IMR-90 (cell line): ENCODE data around the gene HTATSF1. TPM values are rescaled to one million over a fixed set of nuclear protein-coding genes. Genes with fewer than 3 reads are reported as not detected.

Experiments used
- ATAC-seq: fragments of 200-7000 bp; cut with Tn5 transposase; 2 replicates; pipeline ENCODE4 v1.9.1; 2020; ENCODE audit warnings: low read depth, mild to moderate bottlenecking, moderate library complexity
- BruUV-seq: library from RNA; stranded (reverse); fragments of 400-500 nt; replicated peaks from 2 replicates; lab custom pipeline; 2021; lab: Mats Ljungman, UMichigan
- CTCF ChIA-PET: fragments of 300-600 bp; formaldehyde crosslinking; extraction: SDS; loops from one replicate; lab custom pipeline; 2021; ENCODE audit warnings: antibody characterized with exemption; lab: Yijun Ruan, JAX
- POLR2A ChIA-PET: fragments of 300-600 bp; sonication (Branson Sonifier 250); formaldehyde crosslinking; loops from one replicate; lab custom pipeline; 2022; ENCODE audit warnings: antibody characterized with exemption; ENCODE audit not compliant: unreplicated experiment; lab: Charles Lee
- DNase-seq: peaks from one replicate; pipeline ENCODE4 v3.0.0; 2013
- H2AFZ ChIP-seq: replicated peaks from 2 replicates; pipeline ENCODE3; 2013; ENCODE audit warnings: low read length, mild to moderate bottlenecking; ENCODE audit not compliant: poor library complexity
- H2AK5ac ChIP-seq: 2 replicates; pipeline ENCODE4 v1.6.1; 2013; ENCODE audit warnings: low read depth, low read length, inconsistent platforms
- H2AK9ac ChIP-seq: replicated peaks from 2 replicates; pipeline ENCODE3; 2013; ENCODE audit warnings: mild to moderate bottlenecking, low read depth, low read length, moderate library complexity; ENCODE audit not compliant: poor library complexity
- H2BK120ac ChIP-seq: 2 replicates; pipeline ENCODE4 v1.6.1; 2013; ENCODE audit warnings: low read depth, low read length, inconsistent platforms
- H2BK15ac ChIP-seq: 3 replicates; pipeline ENCODE4 v1.6.1; 2013; ENCODE audit warnings: low read depth, low read length, inconsistent platforms
- H2BK20ac ChIP-seq: 2 replicates; pipeline ENCODE4 v1.6.1; 2013; ENCODE audit warnings: low read depth, mild to moderate bottlenecking, inconsistent platforms, low read length, moderate library complexity
- H2BK5ac ChIP-seq: 2 replicates; pipeline ENCODE4 v1.6.1; 2013; ENCODE audit warnings: mild to moderate bottlenecking, low read depth, low read length, inconsistent platforms; ENCODE audit not compliant: poor library complexity, severe bottlenecking
- H3K14ac ChIP-seq: replicated peaks from 2 replicates; pipeline ENCODE4 v1.6.1; 2013; ENCODE audit warnings: low read depth, low read length, inconsistent platforms
- H3K18ac ChIP-seq: 2 replicates; pipeline ENCODE4 v1.6.1; 2013; ENCODE audit warnings: low read depth, low read length, control low read depth
- H3K23ac ChIP-seq: 2 replicates; pipeline ENCODE4 v1.6.1; 2013; ENCODE audit warnings: low read depth, low read length, inconsistent platforms
- H3K27ac ChIP-seq: 2 replicates; pipeline ENCODE4 v1.5.1; 2013; ENCODE audit warnings: mild to moderate bottlenecking, control low read depth, low read length; ENCODE audit not compliant: insufficient read depth
- H3K27me3 ChIP-seq: 2 replicates; pipeline ENCODE4 v1.6.1; 2013; ENCODE audit warnings: low read length; ENCODE audit not compliant: control insufficient read depth, insufficient read depth
- H3K36me3 ChIP-seq: 2 replicates; pipeline ENCODE4 v1.6.1; 2013; ENCODE audit warnings: low read length, mixed read lengths; ENCODE audit not compliant: control insufficient read depth, insufficient read depth
- H3K4ac ChIP-seq: 2 replicates; pipeline ENCODE4 v1.6.1; 2013; ENCODE audit warnings: low read depth, low read length, inconsistent platforms
- H3K4me1 ChIP-seq: 2 replicates; pipeline ENCODE4 v1.6.1; 2013; ENCODE audit warnings: low read length, mixed read lengths; ENCODE audit not compliant: control insufficient read depth, insufficient read depth
- H3K4me2 ChIP-seq: 2 replicates; pipeline ENCODE4 v1.6.1; 2013; ENCODE audit warnings: low read depth, mild to moderate bottlenecking, control low read depth, low read length, moderate library complexity
- H3K4me3 ChIP-seq: 2 replicates; pipeline ENCODE4 v1.5.1; 2013; ENCODE audit warnings: low read depth, mild to moderate bottlenecking, control low read depth, low read length, moderate library complexity; ENCODE audit not compliant: insufficient read depth
- H3K56ac ChIP-seq: 2 replicates; pipeline ENCODE4 v1.6.1; 2013; ENCODE audit warnings: low read length, inconsistent platforms; ENCODE audit not compliant: insufficient read depth; ENCODE audit errors: extremely low read depth
- H3K79me1 ChIP-seq, 2 experiments: 2 replicates each; pipeline ENCODE4 v1.6.1; 2013; ENCODE audit warnings: low read length in 2 of 2, inconsistent platforms in 1 of 2, low read depth in 1 of 2
- H3K9ac ChIP-seq: 2 replicates; pipeline ENCODE4 v1.6.1; 2013; ENCODE audit warnings: low read depth, low read length, control low read depth
- H3K9me1 ChIP-seq: 2 replicates; pipeline ENCODE4 v1.6.1; 2013; ENCODE audit warnings: low read length, inconsistent platforms; ENCODE audit not compliant: insufficient read depth
- H3K9me3 ChIP-seq: 2 replicates; pipeline ENCODE4 v1.6.1; 2013; ENCODE audit warnings: low read length; ENCODE audit not compliant: control insufficient read depth, insufficient read depth
- H4K20me1 ChIP-seq: 2 replicates; pipeline ENCODE4 v1.6.1; 2013; ENCODE audit warnings: low read length, inconsistent platforms; ENCODE audit not compliant: insufficient read depth
- H4K5ac ChIP-seq: 2 replicates; pipeline ENCODE4 v1.6.1; 2013; ENCODE audit warnings: mild to moderate bottlenecking, low read depth, low read length, control low read depth
- H4K8ac ChIP-seq, 2 experiments: 2 replicates each; pipeline ENCODE4 v1.6.1; 2013; ENCODE audit warnings: low read depth in 2 of 2, low read length in 2 of 2, control low read depth in 1 of 2, inconsistent platforms in 1 of 2
- H4K91ac ChIP-seq: 2 replicates; pipeline ENCODE4 v1.6.1; 2013; ENCODE audit warnings: low read depth, low read length, inconsistent platforms; ENCODE audit not compliant: insufficient read depth
- POLR2A ChIP-seq: IDR thresholded peaks from 2 replicates; pipeline ENCODE4 v1.6.1; 2012; ENCODE audit warnings: mild to moderate bottlenecking, low read depth, low read length
- RFX5 ChIP-seq: IDR thresholded peaks from 2 replicates; pipeline ENCODE4 v1.8.0; 2012; ENCODE audit warnings: low read depth, mild to moderate bottlenecking, low read length, moderate library complexity
- WGBS, 2 experiments: methylation state at CpG; one replicate each; pipeline versions ENCODE4 v1.1.5 to v1.1.7; 2013; ENCODE audit warnings: missing lambda C conversion rate in 2 of 2; ENCODE audit not compliant: insufficient read length in 1 of 2; ENCODE audit errors: extremely low coverage in 2 of 2; 5-methylcytosine and 5-hydroxymethylcytosine counted together
- dilution Hi-C: fragments of 300-500 bp; cut with HindIII; formaldehyde crosslinking; loops from one replicate; pipeline ENCODE4 v1.14.3; 2018; ENCODE audit warnings: low sequenced_read_pairs; ENCODE audit not compliant: unreplicated experiment
- in situ Hi-C: fragments of 300-500 bp; cut with MboI; formaldehyde crosslinking; loops from 3 replicates; pipeline ENCODE4 v1.14.3; 2019; ENCODE audit warnings: low sequenced_read_pairs, inconsistent platforms, mixed read lengths
- intact Hi-C: fragments of 100-400 bp; cut with micrococcal nuclease; formaldehyde crosslinking; loops from 2 replicates; pipeline ENCODE4 v1.10.0; 2022
- polyA plus RNA-seq, 3 experiments: library from polyadenylated mRNA; depleted of rRNA; stranded (reverse); fragments of >200 nt; gene quantifications; 2 replicates each; pipeline ENCODE4 v1.2.3, GENCODE V29; 2012; ENCODE audit warnings: low replicate concordance in 1 of 3
- total RNA-seq: library from RNA; depleted of rRNA; stranded (reverse); fragments of >200 nt; gene quantifications from 2 replicates; pipeline ENCODE4 v1.2.3, GENCODE V29; 2012

Gene HTATSF1
- total and polyA plus RNA-seq, 2 of the 4 experiments (the other 2 are of a cell fraction): 6.8 to 19.0 TPM

DNA sequence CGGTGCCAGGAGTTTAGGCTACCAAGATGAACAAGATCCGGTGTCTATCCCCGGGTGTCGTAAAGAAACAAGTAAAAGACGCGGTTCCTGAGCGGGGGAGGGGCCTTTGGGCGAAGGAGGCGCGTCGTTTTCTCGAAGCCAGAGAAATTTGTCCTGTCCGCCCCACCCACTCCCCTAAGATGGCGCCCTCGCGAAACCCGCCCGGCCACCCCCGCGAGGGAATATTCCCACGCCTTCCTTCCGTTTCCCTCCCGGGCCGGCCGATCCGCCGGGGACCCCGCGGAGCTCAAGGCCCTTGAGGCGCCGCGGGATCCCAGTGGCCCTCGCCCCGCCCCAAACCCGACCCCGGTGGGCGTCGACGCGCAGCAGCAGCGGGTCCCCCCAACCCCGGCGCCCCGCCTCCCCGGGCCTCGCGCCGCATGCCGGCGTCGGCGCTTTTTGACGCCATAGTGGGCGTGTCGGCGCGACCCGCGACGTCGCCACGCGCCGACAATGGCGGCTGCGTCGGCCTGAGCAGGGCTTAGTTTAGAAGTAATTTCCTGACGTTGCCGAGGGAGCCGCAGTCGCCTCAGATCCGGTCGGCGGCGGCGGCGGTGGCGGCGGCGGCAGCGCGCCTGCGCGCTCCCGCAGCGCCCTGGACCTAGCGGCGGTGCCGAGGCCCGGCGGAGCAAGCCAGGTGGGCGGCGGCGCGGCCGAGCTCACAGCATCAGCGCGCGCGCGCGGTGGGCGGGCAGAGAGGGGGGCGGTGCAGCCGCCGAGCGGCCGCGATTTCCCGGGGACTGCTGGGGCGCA, 432 bp upstream of the HTATSF1 start:
- Histone ChIP-seq H4K5ac (peak overlapping the region; percentile 71), H3K14ac (no peak overlapping the region), H3K4me1 (no peaks in the 10 kb centered on the region), H3K27ac (peak overlapping the region; percentile 83), H3K4me3 (peak overlapping the region; percentile 89), H3K9me3 (no peaks in the 10 kb centered on the region), H3K4ac (peak overlapping the region; percentile 61), H2AFZ (peak overlapping the region; percentile 93), H2BK120ac (no peak overlapping the region), H3K36me3 (no peaks in the 10 kb centered on the region), H4K20me1 (peaks cover 2% of the 10 kb centered on the region), H3K18ac (0 out of 2 replicates have a peak overlapping the region, but pooled peaks have one; percentile 6), H4K91ac (peak overlapping the region; percentile 26; the same call in 1 of the 2 replicates), H3K9me1 (0 out of 2 replicates have a peak, but pooled peaks cover 3% of the 10 kb centered on the region), H3K56ac (peak overlapping the region; percentile 56; the same call in 1 of the 2 replicates), H3K23ac (no peak overlapping the region), H3K27me3 (peaks cover 2% of the 10 kb centered on the region), H2BK20ac (no peak overlapping the region), H3K4me2 (peak overlapping the region; percentile 33), H3K9ac (peak overlapping the region; percentile 71), H4K8ac (peak overlapping the region; percentile 75 to 93), H3K79me1 (no peaks in the 10 kb centered on the region), H2BK5ac (peak overlapping the region; percentile 79), H2AK9ac (no peak overlapping the region), H2AK5ac (no peak overlapping the region), H2BK15ac (no peak overlapping the region)
- dilution Hi-C loops: no loop called here
- peak; percentile 79 for DNase-seq
- POLR2A ChIA-PET: no interaction called here
- intact Hi-C loops: loop anchor here (2.0 to 10.0 kb wide), 4 partner anchors 245 to 468 kb away; partner anchors contain the start of gene MAP7D3
- CTCF ChIA-PET: no interaction called here
- peak; percentile 89 for ATAC-seq
- in situ Hi-C loops: loop anchor here (25.0 kb wide), 1 partner anchor 510 kb away; the partner anchor contains the start of gene SLC9A6
- TF ChIP-seq POLR2A: 0 out of 2 replicates have a peak, but pooled peaks have one; percentile 57
- no peak for TF ChIP-seq RFX5
- WGBS, 2 experiments: 35% methylated on average over 48 of the region's 111 CpGs; no CpG with 5 or more reads in 1 of the 2 experiments
- BruUV-seq: no TSS peak
